Inflammatory macrophage treated with lipopolysaccharide for 4 hours (primary cell): ENCODE measurements around the gene APOA5.
"Not testable (repeated sequence)": the region's sequence is repeated elsewhere in the genome, so short reads cannot be mapped to it uniquely, and the experiment has no call there.

Experiments used
- DNase-seq: peaks from one replicate; pipeline ENCODE4 v3.0.0-alpha.2; 2020

APOA5 gene

GRCh38 chr11:116827461-116827860, 35.8 kb upstream of the APOA5 start:
- DNase-seq = no peak

GRCh38 chr11:116826751-116827431, 35.2 kb upstream of the APOA5 start:
- DNase-seq = no peak

GRCh38 chr11:116825854-116826750, 34.4 kb upstream of the APOA5 start:
- no peak for DNase-seq

- DNase-seq = no peak
These were observed 33.8 kb upstream of the APOA5 start for GRCh38 chr11:116825434-116825833.

GRCh38 chr11:116823031-116823843, 31.6 kb upstream of the APOA5 start, which contains the start of gene APOA4:
TSS of gene APOA4 (minus strand) at chr11:116823304. CDS start at chr11:116823191, 113 bp downstream.
- DNase-seq = no peak

- no peak for DNase-seq
These were observed 30.9 kb upstream of the APOA5 start for GRCh38 chr11:116822575-116822974.

GRCh38 chr11:116821050-116821918, 29.6 kb upstream of the APOA5 start:
- DNase-seq = no peak

GRCh38 chr11:116819049-116819448, 27.4 kb upstream of the APOA5 start:
- DNase-seq = no peak

- no peak for DNase-seq
These were observed 22.8 kb upstream of the APOA5 start for GRCh38 chr11:116814502-116814901.

- DNase-seq = no peak
These were observed 22.2 kb upstream of the APOA5 start for GRCh38 chr11:116813781-116814471.

GRCh38 chr11:116813170-116813569, 21.5 kb upstream of the APOA5 start:
- DNase-seq = no peak

- no peak for DNase-seq
These were observed 20.4 kb upstream of the APOA5 start for GRCh38 chr11:116812109-116812508.

GRCh38 chr11:116811194-116811593, 19.5 kb upstream of the APOA5 start:
- DNase-seq = no peak

- DNase-seq = no peak
These were observed 16.8 kb upstream of the APOA5 start for GRCh38 chr11:116808262-116809175.

GRCh38 chr11:116807601-116808261, 16.1 kb upstream of the APOA5 start:
- no peak for DNase-seq

- DNase-seq = no peak
These were observed 12.3 kb upstream of the APOA5 start for GRCh38 chr11:116804001-116804400.

GRCh38 chr11:116801662-116802061, 10.0 kb upstream of the APOA5 start:
- DNase-seq = not testable (repeated sequence)

GRCh38 chr11:116800610-116801009, 8.9 kb upstream of the APOA5 start:
- DNase-seq = no peak

GRCh38 chr11:116798368-116798767, 6.7 kb upstream of the APOA5 start:
- no peak for DNase-seq

GRCh38 chr11:116797816-116798215, 6.1 kb upstream of the APOA5 start:
- DNase-seq = no peak
